ENCODE data around the gene SLN. TPM values are rescaled to one million over a fixed set of nuclear protein-coding genes. Genes with fewer than 3 reads are reported as not detected.

Gene SLN
- total and polyA plus RNA-seq, 12 donors: 0.33 to 13.0 (median 2.5) TPM; not detected in 6

- WGBS, 4 donors: 74 to 85% (median 81%) methylated on average over 1 of the region's 1 CpG
- H3K4me1 ChIP-seq (replicated peaks in 1 of 2): no peaks in the 10 kb centered on the region
- no peak for TF ChIP-seq POLR2A (IDR thresholded peaks at IDR 0.05)
- no peak for TF ChIP-seq CTCF (IDR thresholded peaks at IDR 0.05)
- no peak for DNase-seq
- H3K4me3 ChIP-seq: no peak overlapping the region
- H3K36me3 ChIP-seq (replicated peaks in 1 of 2): no peaks in the 10 kb centered on the region
- H3K27me3 ChIP-seq: no peaks in the 10 kb centered on the region
- intact Hi-C loops (cut with DNase I): no loop called here
- no peaks in the 10 kb centered on the region for H3K9me3 ChIP-seq (replicated peaks in 1 of 3)
- no peak overlapping the region for H3K27ac ChIP-seq
These were observed 1.6 kb downstream of the SLN start for GRCh38 chr11:107710301-107710700.

- intact Hi-C loops (cut with DNase I): no loop called here
- TF ChIP-seq CTCF (IDR thresholded peaks at IDR 0.05): no peak
- no peak for TF ChIP-seq POLR2A (IDR thresholded peaks at IDR 0.05)
- Histone ChIP-seq H3K4me3 (no peak overlapping the region), H3K27me3 (no peaks in the 10 kb centered on the region), H3K27ac (no peak overlapping the region), H3K36me3 (replicated peaks in 1 of 2) (no peaks in the 10 kb centered on the region), H3K9me3 (replicated peaks in 1 of 3) (no peaks in the 10 kb centered on the region), H3K4me1 (replicated peaks in 1 of 2) (no peaks in the 10 kb centered on the region)
- no peak for DNase-seq
- WGBS, 4 donors: 77 to 87% (median 81%) methylated on average over 3 of the region's 3 CpGs
These were observed 3.1 kb downstream of the SLN start for GRCh38 chr11:107708792-107709191.

GRCh38 chr11:107707807-107708206 is 4.0 kb downstream of the SLN start:
- DNase-seq: no peak
- 30 to 44% (median 34%) methylated on average over 4 of the region's 4 CpGs for WGBS, 4 donors
- TF ChIP-seq CTCF (IDR thresholded peaks at IDR 0.05) (no peak), POLR2A (IDR thresholded peaks at IDR 0.05) (no peak)
- H3K27me3 ChIP-seq: no peaks in the 10 kb centered on the region
- H3K9me3 ChIP-seq (replicated peaks in 1 of 3): no peaks in the 10 kb centered on the region
- no peaks in the 10 kb centered on the region for H3K4me1 ChIP-seq (replicated peaks in 1 of 2)
- intact Hi-C loops (cut with DNase I): no loop called here
- no peak overlapping the region for H3K4me3 ChIP-seq
- H3K27ac ChIP-seq: no peak overlapping the region
- H3K36me3 ChIP-seq (replicated peaks in 1 of 2): no peaks in the 10 kb centered on the region

- 70 to 81% (median 74%) methylated on average over 3 of the region's 3 CpGs for WGBS, 4 donors
- Histone ChIP-seq H3K27ac (no peak overlapping the region), H3K36me3 (replicated peaks in 1 of 2) (no peaks in the 10 kb centered on the region), H3K4me3 (no peak overlapping the region), H3K27me3 (no peaks in the 10 kb centered on the region), H3K4me1 (replicated peaks in 1 of 2) (no peaks in the 10 kb centered on the region), H3K9me3 (replicated peaks in 1 of 3) (no peaks in the 10 kb centered on the region)
- TF ChIP-seq CTCF (IDR thresholded peaks at IDR 0.05) (no peak), POLR2A (IDR thresholded peaks at IDR 0.05) (no peak)
- intact Hi-C loops (cut with DNase I): no loop called here
- no peak for DNase-seq
These were observed 4.6 kb downstream of the SLN start for GRCh38 chr11:107707215-107707671.
